NB4 (cell line): ENCODE measurements around the gene CUL1.

Experiments used
- MYC ChIP-seq: IDR thresholded peaks from 2 replicates; pipeline ENCODE4 v1.6.1; 2011; ENCODE audit warnings: low read depth, low read length
- POLR2A ChIP-seq: IDR thresholded peaks from 2 replicates; pipeline ENCODE4 v1.6.1; 2011; ENCODE audit warnings: mild to moderate bottlenecking; ENCODE audit not compliant: insufficient read length; ENCODE audit errors: extremely low read depth
- TF ChIP-seq, protein P1 (sequence below): IDR thresholded peaks from one replicate; pipeline ENCODE4 v1.5.1; 2012; ENCODE audit warnings: low read depth, low read length
- TF ChIP-seq, protein P2 (sequence below): IDR thresholded peaks from 2 replicates; pipeline ENCODE4 v1.6.1; 2011; ENCODE audit warnings: low read depth, low read length

- TF ChIP-seq, protein P1, sequence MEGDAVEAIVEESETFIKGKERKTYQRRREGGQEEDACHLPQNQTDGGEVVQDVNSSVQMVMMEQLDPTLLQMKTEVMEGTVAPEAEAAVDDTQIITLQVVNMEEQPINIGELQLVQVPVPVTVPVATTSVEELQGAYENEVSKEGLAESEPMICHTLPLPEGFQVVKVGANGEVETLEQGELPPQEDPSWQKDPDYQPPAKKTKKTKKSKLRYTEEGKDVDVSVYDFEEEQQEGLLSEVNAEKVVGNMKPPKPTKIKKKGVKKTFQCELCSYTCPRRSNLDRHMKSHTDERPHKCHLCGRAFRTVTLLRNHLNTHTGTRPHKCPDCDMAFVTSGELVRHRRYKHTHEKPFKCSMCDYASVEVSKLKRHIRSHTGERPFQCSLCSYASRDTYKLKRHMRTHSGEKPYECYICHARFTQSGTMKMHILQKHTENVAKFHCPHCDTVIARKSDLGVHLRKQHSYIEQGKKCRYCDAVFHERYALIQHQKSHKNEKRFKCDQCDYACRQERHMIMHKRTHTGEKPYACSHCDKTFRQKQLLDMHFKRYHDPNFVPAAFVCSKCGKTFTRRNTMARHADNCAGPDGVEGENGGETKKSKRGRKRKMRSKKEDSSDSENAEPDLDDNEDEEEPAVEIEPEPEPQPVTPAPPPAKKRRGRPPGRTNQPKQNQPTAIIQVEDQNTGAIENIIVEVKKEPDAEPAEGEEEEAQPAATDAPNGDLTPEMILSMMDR: no peak
- TF ChIP-seq MYC (no peak), POLR2A (no peak)
- TF ChIP-seq, protein P2, sequence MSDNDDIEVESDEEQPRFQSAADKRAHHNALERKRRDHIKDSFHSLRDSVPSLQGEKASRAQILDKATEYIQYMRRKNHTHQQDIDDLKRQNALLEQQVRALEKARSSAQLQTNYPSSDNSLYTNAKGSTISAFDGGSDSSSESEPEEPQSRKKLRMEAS: no peak
These were observed 10.3 kb downstream of the CUL1 start for GRCh38 chr7:148709014-148709413.
